Cortex of kidney (tissue), 1 donor: ENCODE data around the gene EPHA8.

ENCODE experiments used
- DNase-seq: peaks from one replicate; lab custom pipeline; 2025; lab: John Stamatoyannopoulos, UW

Gene EPHA8

DNA sequence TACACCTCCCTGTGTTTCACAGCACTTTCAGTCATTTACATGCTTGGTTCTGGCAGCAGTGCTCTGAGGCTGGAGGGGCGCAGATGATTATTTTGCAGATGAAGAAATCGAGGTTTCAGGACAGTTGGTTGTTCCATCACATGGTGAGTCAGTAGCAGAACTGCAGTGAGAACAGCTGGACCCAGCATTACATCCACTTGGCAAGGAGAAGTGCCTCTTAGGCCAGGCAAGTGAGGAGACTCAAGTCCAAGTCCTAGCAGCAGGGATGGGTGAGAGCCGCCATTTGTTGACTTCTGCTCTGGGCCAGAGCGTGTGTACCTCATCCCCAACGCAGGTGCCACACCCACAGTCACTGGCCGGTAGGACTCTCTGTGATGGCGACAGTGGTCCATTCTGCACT is 26.8 kb upstream of the EPHA8 start:
- no peak for DNase-seq

DNA sequence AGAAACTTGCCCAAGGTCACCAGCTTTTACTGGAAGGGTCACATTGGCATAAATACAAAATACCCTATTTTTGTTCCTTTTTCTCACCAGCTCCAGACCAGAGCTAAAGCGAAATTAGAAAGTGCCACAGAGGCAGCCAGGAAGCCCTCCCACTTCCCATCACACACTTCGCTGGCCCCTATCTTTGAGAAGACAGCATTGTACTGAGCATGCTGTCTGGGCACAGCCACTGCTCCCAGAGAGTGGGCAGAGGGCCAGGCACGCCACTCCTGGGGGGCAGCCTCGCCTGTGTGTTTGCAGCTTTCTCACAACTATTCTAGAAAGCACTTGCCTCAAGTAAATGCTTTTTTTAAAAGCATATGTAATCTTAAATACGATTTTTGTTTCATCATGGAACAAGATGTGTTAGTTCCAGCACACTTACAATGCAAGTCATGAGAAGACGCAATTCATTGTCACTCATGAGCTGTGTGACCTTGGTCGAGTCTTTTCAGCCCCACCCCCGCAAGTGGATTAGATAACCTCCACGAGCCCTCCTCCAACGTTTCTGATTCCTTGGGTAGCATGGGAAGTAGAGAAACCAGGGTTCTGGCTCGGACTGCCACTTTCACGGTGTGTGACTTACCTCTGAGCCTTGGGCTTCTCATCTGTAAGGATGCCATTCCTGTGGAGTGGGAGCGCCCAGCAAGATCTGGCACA is 25.7 kb upstream of the EPHA8 start:
- DNase-seq: no peak

GRCh38 chr1:22539510-22540118 is 23.7 kb upstream of the EPHA8 start:
- no peak for DNase-seq

GRCh38 chr1:22540337-22540736 is 23.0 kb upstream of the EPHA8 start:
- no peak for DNase-seq

DNA sequence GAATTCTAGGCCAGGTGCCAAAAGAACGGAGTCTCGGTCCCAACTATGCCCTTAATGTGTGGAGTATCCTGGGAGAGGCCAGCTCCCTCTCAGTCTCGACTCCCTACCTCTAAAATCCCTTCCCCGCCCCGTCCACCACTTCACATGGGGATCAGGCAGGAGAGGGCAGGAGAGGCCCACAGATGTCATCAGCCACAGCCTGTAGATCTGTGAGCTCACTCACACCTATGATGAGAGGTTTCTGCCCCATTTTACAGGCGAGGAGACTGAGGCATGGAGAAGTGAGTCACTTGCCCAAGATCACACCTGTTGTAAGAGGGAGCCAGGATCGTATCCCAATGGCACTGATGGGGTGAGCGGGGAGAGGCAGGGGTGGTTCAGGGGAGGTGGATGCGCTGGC is 20.4 kb upstream of the EPHA8 start:
- no peak for DNase-seq

DNA sequence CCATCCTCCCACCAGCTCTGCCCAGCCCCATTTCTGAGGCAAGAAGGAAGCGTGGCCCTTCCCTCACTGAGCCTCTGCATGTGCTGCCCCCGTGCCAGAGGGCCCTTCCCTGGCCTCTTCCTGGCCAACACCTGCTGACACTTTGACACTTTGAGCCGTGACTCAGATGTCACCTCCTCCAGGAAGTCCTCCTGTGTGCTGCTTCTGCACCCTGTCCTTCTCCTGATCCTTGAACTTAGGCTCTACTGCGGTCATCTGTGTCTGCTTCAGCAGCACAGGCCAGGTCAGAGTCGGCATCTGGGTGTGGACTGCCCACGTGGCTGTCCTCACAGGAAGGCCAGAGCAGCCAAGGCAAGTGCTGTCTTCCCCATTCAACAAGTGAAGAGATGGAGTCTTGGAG is 19.6 kb upstream of the EPHA8 start:
- no peak for DNase-seq

DNA sequence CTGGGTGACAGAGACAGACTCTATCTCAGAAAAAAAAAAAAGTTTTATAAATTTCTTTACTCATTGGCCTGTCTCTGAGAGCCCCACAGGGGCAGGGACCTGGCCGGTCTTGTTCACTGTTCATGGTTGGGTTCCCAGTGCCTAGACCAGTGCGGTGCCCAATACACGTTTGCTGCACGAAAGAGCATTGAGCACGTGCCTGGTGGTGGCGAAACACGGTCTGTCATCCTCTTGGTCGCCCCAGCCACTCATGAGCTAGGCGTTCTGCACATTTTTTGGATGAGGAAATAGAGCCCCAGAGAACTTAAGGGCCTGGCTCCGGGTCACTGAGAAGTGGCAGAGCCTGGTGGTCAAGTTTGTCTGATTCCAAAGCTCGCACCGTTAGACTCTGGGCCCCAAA is 18.7 kb upstream of the EPHA8 start:
- DNase-seq: no peak

GRCh38 chr1:22545141-22545540 is 18.1 kb upstream of the EPHA8 start:
- no peak for DNase-seq

DNA sequence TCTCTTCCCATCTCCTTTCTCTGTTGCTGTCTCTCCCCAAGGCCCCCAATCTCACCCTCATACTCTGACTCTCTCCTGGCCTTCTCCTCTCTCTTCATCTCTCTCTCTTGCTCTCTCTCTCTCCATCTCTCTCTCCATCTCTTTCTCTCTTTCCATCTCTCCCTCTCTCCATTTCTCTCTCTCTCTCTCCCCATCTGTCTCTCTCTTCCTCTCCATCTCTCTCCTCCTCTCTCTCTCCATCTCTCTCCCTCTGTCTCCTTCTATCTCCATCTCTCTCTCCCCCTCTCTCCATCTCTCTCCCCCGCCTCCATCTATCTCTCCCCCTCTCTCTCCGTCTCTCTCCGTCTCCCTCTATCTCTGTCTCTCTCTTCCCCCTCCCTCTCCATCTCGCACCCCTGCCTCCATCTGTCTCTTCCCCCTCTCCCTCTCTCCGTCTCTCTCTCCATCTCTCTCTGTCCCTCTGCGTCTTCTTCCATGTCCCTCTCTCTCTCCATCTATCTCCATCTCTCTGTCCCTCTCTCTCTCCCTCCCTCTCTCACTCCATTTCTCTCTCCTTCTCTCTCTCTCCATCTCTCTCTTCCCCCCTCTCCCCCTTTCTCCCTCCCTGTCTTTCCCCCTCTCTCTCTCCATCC is 16.0 kb upstream of the EPHA8 start:
- no peak for DNase-seq

- DNase-seq: no peak
Observed at GRCh38 chr1:22547818-22548462, 15.3 kb upstream of the EPHA8 start.

DNA sequence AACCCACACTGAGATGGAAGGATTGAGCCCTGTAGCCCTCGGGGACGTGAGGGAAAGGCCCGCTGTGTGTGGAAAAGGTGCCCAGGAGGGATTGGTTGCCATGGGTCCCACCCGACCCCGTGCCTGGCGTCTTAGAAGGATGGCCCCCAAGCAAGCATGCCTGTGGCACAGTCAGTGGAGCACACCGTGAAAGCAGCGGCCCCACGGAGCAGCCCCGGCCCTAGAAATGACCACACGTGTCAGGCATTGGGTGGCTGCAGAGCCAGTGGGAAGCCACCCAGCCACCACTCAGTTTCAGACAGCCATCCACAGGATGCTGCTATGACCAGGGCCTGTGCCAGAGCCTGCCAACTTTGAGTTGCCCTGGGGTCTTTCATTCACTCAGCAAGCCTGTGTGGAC is 13.3 kb upstream of the EPHA8 start:
- no peak for DNase-seq

- DNase-seq: no peak
Observed at GRCh38 chr1:22551591-22551990, 11.7 kb upstream of the EPHA8 start.

GRCh38 chr1:22552021-22552420 is 11.3 kb upstream of the EPHA8 start:
- DNase-seq: no peak

DNA sequence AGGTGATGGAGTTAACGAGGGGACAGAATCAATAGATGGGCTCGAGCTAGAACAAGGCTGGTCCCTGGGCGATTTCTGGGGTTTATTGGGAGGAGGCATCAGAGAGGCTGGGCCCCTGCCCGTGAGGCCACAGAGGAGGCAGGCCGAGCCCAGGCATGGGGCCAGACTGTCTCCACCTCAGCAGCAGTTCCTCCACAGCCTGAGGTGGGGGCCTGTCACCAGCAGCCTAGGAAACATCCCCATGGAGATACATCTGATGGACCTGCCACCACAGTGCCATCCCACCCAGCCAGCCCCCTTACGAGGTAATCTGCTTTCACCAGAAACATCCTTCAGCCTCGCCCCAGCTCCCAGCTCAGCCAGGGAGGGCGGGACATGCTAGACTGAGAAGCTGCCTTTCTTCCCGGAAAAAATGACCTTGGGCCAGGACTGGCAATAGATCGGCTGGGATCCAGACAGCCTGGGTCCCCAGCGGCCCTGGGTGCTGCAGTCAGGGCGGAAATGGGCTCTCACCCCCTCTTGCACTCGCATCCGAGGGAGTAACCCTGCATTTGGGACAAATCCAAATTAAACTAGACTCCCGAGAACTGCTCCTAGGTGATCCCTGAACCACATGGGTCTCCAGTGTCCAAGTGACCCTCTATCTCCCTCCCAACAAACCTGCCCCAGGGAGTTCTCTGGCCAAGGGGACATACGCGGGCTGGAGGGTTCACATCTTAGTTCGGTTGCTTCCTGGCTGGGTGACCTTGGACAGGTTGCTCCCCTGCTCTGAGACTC is 10.0 kb upstream of the EPHA8 start:
- no peak for DNase-seq

GRCh38 chr1:22553991-22554522 is 9.2 kb upstream of the EPHA8 start:
- DNase-seq: no peak

- DNase-seq: no peak
Observed at GRCh38 chr1:22555371-22555656, 8.0 kb upstream of the EPHA8 start.

DNA sequence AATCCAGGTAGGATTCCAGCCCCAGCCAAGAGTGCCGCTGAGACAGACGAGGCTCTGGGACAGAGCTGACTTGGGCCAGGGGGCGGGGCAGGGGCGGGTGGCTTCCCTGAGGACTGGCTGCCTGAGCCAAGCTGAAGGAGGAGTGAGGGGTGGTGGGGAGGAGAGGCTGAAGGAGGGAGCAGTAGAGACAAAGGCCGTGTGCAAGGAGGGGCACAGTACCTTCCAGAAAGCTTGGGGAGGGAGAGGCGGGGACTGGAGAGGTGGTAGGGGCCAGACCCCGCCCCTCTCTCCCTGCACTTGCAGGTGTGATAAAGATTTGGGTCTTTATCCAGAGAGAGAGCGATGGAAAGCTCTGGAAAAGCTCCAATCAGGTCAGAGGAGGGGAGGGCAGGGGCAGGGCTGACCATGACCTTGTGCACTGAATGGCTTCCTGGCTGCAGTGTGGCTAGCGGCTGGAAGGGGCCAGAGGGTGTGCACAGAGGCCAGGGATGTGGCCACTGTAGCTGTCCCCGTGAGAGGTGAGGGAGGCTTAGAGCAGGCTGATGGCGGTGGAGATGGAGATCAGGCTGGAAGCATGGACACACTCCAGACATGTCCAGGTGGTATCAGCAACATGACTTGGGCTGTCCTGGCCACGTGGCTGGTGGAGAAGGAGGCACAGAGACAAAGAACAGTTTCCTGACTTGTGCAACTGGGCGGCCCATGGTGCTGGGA is 6.7 kb upstream of the EPHA8 start:
- DNase-seq: no peak

DNA sequence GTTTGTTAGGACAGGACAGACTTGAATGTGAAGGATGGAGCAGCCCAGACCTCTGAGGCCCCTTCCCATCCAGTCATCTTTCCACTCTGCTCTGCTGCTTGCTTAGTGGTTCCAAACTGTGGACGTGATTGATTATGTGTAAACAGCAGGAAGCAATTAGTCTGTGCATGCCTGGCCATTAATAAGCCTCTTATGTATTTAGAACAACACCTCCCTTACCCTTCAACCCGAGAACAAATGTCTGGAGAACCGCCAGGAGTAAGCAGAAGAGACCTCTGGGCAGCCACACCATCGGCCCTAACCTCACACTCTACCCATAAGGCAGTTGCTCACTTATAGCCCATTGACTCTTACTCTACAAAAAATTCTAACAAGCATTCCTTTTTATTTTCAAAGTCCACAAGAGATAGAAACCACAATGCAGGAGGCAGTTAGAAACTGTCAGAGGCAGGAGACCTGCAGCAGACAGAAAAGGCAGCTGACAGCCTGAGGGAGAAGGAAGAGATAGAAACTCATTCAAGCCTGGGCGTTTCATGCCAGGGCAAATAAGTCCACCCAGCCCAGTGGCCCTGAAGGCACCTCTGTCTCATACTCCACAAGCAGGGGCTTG is 5.8 kb upstream of the EPHA8 start:
- DNase-seq: no peak

DNA sequence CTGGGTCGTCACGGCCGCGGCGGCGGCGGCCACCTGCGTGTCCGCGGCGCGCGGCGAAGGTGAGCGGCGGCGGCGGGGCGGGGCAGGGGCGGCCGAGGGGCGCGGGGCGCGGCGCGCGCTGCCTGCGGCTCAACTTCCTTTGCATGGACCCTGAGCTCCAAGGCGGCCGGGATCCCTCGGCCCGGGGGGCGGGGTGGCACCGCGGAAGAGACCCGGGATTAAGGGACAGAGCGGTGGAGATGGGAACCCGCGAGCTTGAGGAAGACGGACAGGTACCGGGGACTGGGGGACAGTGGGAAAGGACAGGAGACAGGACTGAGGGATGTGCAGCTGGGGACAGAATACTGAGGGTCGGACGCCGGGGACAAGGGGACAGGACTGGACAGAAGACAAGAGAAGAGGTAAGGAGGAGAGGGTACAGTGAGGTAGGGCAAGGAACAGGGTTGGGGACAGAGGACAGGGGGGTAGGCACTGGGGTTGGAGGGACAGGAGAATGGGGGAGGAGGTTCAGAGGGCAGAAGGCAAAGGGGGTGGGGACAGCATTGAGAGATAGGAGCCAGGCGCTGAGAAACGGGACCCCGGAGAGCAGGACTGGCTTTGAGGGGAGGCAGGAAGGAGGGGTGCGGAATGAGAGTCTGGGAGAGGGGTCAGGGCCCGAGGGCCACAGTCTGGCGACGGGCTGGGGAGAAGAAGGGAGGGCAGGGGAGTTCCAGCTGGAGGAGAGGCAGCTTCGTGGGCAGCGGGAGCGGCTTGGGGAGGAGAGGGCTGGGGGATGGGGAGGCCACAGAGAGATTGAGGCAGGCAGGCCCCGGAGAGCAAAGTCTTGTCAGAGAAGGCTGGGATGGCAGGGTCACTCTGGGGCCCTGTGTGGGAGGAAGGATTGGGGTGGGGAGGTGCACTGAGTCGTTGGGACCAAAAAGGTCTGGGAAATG is 648 bp downstream of the EPHA8 start:
- no peak for DNase-seq

DNA sequence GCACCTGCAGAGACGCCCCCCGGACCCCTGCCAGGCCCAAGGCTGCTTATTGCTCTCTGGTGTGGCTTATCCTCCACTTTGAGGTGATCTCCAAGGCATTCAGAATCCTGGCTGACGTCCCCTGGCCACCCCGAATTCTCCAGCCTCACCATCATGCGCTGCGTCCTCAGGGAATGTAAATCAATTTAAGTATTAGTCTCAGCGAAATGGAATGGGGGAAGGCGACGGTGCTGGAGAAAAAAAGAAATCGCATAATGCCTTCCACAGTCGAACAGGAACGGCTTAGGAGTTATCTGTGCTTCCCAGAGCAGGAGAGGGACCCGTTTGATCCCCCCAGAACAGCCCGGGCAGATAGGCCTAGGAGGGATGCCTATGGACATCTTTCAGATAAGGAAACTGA is 2.9 kb downstream of the EPHA8 start:
- DNase-seq: no peak
